H9 (cell line): ENCODE data around the gene OXLD1. TPM values are rescaled to one million over a fixed set of nuclear protein-coding genes. Genes with fewer than 3 reads are reported as not detected.

Experiments used
- DNase-seq: peaks from one replicate; pipeline ENCODE4 v3.0.0-alpha.2; 2017
- H2AFZ ChIP-seq: one replicate; pipeline ENCODE4 v1.6.1; 2013; ENCODE audit warnings: mild to moderate bottlenecking, low read length, control low read depth, moderate library complexity
- H2AK5ac ChIP-seq: 2 replicates; pipeline ENCODE4 v1.6.1; 2013; ENCODE audit warnings: low read length, control low read depth, mixed read lengths; ENCODE audit not compliant: insufficient read length
- H2BK120ac ChIP-seq: one replicate; pipeline ENCODE4 v1.6.1; 2013; ENCODE audit warnings: low read depth, mild to moderate bottlenecking, low read length, control low read depth, inconsistent platforms; ENCODE audit not compliant: poor library complexity, severe bottlenecking
- H2BK12ac ChIP-seq: 2 replicates; pipeline ENCODE4 v1.6.1; 2013; ENCODE audit warnings: low read length, control low read depth, mixed read lengths, low read depth; ENCODE audit not compliant: insufficient read length
- H2BK15ac ChIP-seq: 2 replicates; pipeline ENCODE4 v1.6.1; 2013; ENCODE audit warnings: low read depth, low read length, control low read depth
- H2BK20ac ChIP-seq: one replicate; pipeline ENCODE4 v1.6.1; 2013; ENCODE audit warnings: low read depth, mild to moderate bottlenecking, low read length, control low read depth, inconsistent platforms; ENCODE audit not compliant: poor library complexity, severe bottlenecking
- H2BK5ac ChIP-seq: 2 replicates; pipeline ENCODE4 v1.6.1; 2013; ENCODE audit warnings: low read length, control low read depth, mixed read lengths; ENCODE audit not compliant: insufficient read length
- H3K14ac ChIP-seq: 2 replicates; pipeline ENCODE4 v1.6.1; 2013; ENCODE audit warnings: low read length, control low read depth; ENCODE audit not compliant: insufficient read depth
- H3K18ac ChIP-seq: 2 replicates; pipeline ENCODE4 v1.6.1; 2013; ENCODE audit warnings: low read depth, mild to moderate bottlenecking, mixed read lengths, low read length, control low read depth; ENCODE audit not compliant: insufficient read length
- H3K23ac ChIP-seq: 2 replicates; pipeline ENCODE4 v1.6.1; 2013; ENCODE audit warnings: low read length, control low read depth, mixed read lengths, low read depth; ENCODE audit not compliant: insufficient read length
- H3K23me2 ChIP-seq: 2 replicates; pipeline ENCODE4 v1.6.1; 2013; ENCODE audit warnings: low read depth, mild to moderate bottlenecking, mixed read lengths, low read length, control low read depth; ENCODE audit not compliant: insufficient read length, poor library complexity, severe bottlenecking
- H3K27ac ChIP-seq: 2 replicates; pipeline ENCODE4 v1.5.1; 2013; ENCODE audit warnings: low read length, control low read depth, mixed read lengths, low read depth; ENCODE audit not compliant: insufficient read length
- H3K27me3 ChIP-seq: 2 replicates; pipeline ENCODE4 v1.6.1; 2013; ENCODE audit warnings: low read length, control low read depth, inconsistent platforms; ENCODE audit not compliant: insufficient read depth
- H3K4ac ChIP-seq: 2 replicates; pipeline ENCODE4 v1.6.1; 2013; ENCODE audit warnings: low read depth, mild to moderate bottlenecking, control low read depth, inconsistent platforms, low read length, moderate library complexity
- H3K4me1 ChIP-seq: 2 replicates; pipeline ENCODE4 v1.6.1; 2013; ENCODE audit warnings: low read length, control low read depth, inconsistent platforms; ENCODE audit not compliant: insufficient read depth
- H3K4me2 ChIP-seq: 2 replicates; pipeline ENCODE4 v1.6.1; 2013; ENCODE audit warnings: low read length, control low read depth, mixed read lengths; ENCODE audit not compliant: insufficient read length, insufficient read depth
- H3K56ac ChIP-seq: 2 replicates; pipeline ENCODE4 v1.6.1; 2013; ENCODE audit warnings: low read depth, mild to moderate bottlenecking, mixed read lengths, low read length, control low read depth; ENCODE audit not compliant: insufficient read length
- H3K79me1 ChIP-seq: 2 replicates; pipeline ENCODE4 v1.6.1; 2013; ENCODE audit warnings: low read depth, mild to moderate bottlenecking, moderate library complexity, low read length, control low read depth, inconsistent platforms; ENCODE audit not compliant: insufficient read depth, poor library complexity, severe bottlenecking
- H3K79me2 ChIP-seq: 2 replicates; pipeline ENCODE4 v1.6.1; 2013; ENCODE audit warnings: low read length, control low read depth, inconsistent platforms; ENCODE audit not compliant: insufficient read depth
- H3K9ac ChIP-seq: 2 replicates; pipeline ENCODE4 v1.6.1; 2013; ENCODE audit warnings: low read length, control low read depth, mixed read lengths; ENCODE audit not compliant: insufficient read length; ENCODE audit errors: extremely low read depth
- H3K9me3 ChIP-seq: one replicate; pipeline ENCODE4 v1.6.1; 2013; ENCODE audit warnings: low read depth, low read length, inconsistent platforms; ENCODE audit not compliant: control insufficient read depth
- H3T11ph ChIP-seq: one replicate; pipeline ENCODE4 v1.6.1; 2013; ENCODE audit warnings: mild to moderate bottlenecking, low read length, control low read depth, inconsistent platforms
- H4K20me1 ChIP-seq: one replicate; pipeline ENCODE4 v1.6.1; 2013; ENCODE audit not compliant: control insufficient read depth, insufficient read length, insufficient read depth
- H4K5ac ChIP-seq: 2 replicates; pipeline ENCODE4 v1.6.1; 2013; ENCODE audit warnings: low read depth, mild to moderate bottlenecking, mixed read lengths, low read length, control low read depth; ENCODE audit not compliant: insufficient read length
- H4K8ac ChIP-seq: replicated peaks from 2 replicates; pipeline ENCODE4 v1.6.1; 2013; ENCODE audit warnings: low read length, control low read depth, mixed read lengths, low read depth; ENCODE audit not compliant: insufficient read length
- H4K91ac ChIP-seq: 2 replicates; pipeline ENCODE4 v1.6.1; 2013; ENCODE audit warnings: low read depth, mild to moderate bottlenecking, moderate library complexity, mixed read lengths, low read length, control low read depth; ENCODE audit not compliant: insufficient read length
- H3K27ac Mint-ChIP-seq, 3 experiments: 2 replicates in 2 of 3; 3 replicates in 1 of 3; pipeline ENCODE4 v1.8.0; 2020 to 2021; ENCODE audit warnings: mixed read lengths in 3 of 3, mild to moderate bottlenecking in 1 of 3, moderate library complexity in 1 of 3
- H3K27me3 Mint-ChIP-seq: 2 replicates; pipeline ENCODE4 v1.8.0; 2021; ENCODE audit warnings: low read depth, mild to moderate bottlenecking, moderate library complexity, mixed read lengths
- H3K36me3 Mint-ChIP-seq, 3 experiments: 2 replicates in 2 of 3; 3 replicates in 1 of 3; pipeline ENCODE4 v1.8.0; 2020 to 2021; ENCODE audit warnings: low read depth in 3 of 3, mixed read lengths in 3 of 3; ENCODE audit not compliant: insufficient read depth in 1 of 3
- H3K4me1 Mint-ChIP-seq, 2 experiments: 2 replicates each; pipeline ENCODE4 v1.8.0; 2020; ENCODE audit warnings: mixed read lengths in 2 of 2
- H3K4me3 Mint-ChIP-seq, 2 experiments: 2 replicates in 1 of 2; 3 replicates in 1 of 2; pipeline ENCODE4 v1.8.0; 2020 to 2021; ENCODE audit warnings: mild to moderate bottlenecking in 2 of 2, mixed read lengths in 2 of 2, moderate library complexity in 1 of 2
- H3K9me3 Mint-ChIP-seq, 2 experiments: 2 replicates in 1 of 2; 3 replicates in 1 of 2; pipeline ENCODE4 v1.8.0; 2020; ENCODE audit warnings: mild to moderate bottlenecking in 2 of 2, mixed read lengths in 2 of 2, moderate library complexity in 1 of 2
- CTCF ChIP-seq: fragments of 200-600 bp; sonication (generic); conservative IDR thresholded peaks from 3 replicates; pipeline ENCODE4 v1.8.0; 2021; ENCODE audit warnings: antibody characterized with exemption, mild to moderate bottlenecking
- WGBS: extraction: QIAGEN DNeasy Blood & Tissue Kit; methylation state at CpG from one replicate; pipeline ENCODE4 v1.1.7; 2013; ENCODE audit warnings: missing lambda C conversion rate, low lambda C conversion rate, mixed read lengths; ENCODE audit not compliant: insufficient read length; ENCODE audit errors: extremely low coverage; 5-methylcytosine and 5-hydroxymethylcytosine counted together
- total RNA-seq: library from RNA; stranded (reverse); gene quantifications from 2 replicates; pipeline ENCODE4 v1.2.1, GENCODE V29; 2021

The OXLD1 gene
- total RNA-seq, 1 experiment from 2014 or later = 25.0 TPM

DNA sequence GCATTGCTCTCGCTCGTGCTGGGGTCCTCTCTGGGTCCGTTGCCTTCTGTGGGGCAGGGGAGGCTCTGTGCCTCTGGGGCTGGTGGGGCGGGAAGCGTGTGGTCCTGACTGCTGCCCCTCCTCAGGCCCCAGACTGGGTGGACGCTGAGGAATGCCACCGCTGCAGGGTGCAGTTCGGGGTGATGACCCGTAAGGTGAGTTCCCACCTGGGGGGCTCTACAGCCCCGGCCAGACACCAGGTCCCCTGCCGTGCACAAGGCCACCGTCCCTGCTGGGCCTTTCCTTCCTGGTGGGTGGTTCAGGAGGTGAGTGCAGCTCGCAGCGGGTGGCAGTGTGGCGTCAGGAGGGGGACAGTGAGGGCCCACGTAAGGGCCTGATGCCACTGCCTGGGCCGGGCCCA is 24.1 kb upstream of the OXLD1 start:
- H3K27ac Mint-ChIP-seq = no peak overlapping the region
- no peaks in the 10 kb centered on the region for H4K20me1 ChIP-seq
- H2BK15ac ChIP-seq = no peak overlapping the region
- H3K36me3 Mint-ChIP-seq = peaks cover 37 to 74% (median 65%) of the 10 kb centered on the region in 3 experiments
- H3K79me2 ChIP-seq = peaks cover 2% of the 10 kb centered on the region; the same call in 1 of the 2 replicates
- no CpG with 5 or more reads among the region's 17 CpGs for WGBS
- H3K27ac ChIP-seq = no peak overlapping the region
- no peak overlapping the region for H3K9ac ChIP-seq
- H3T11ph ChIP-seq = no peak overlapping the region
- no peak overlapping the region for H2AK5ac ChIP-seq
- no peaks in the 10 kb centered on the region for H3K79me1 ChIP-seq
- no peak overlapping the region for H3K56ac ChIP-seq
- no peak overlapping the region for H2BK5ac ChIP-seq
- H2BK120ac ChIP-seq = no peak overlapping the region
- H4K8ac ChIP-seq = no peak overlapping the region
- no peak overlapping the region for H2BK12ac ChIP-seq
- H3K9me3 ChIP-seq = no peaks in the 10 kb centered on the region
- H3K27me3 Mint-ChIP-seq = no peaks in the 10 kb centered on the region
- no peak overlapping the region for H4K91ac ChIP-seq
- H3K4me2 ChIP-seq = no peak overlapping the region
- H3K4me1 ChIP-seq = no peaks in the 10 kb centered on the region
- no peaks in the 10 kb centered on the region for H3K9me3 Mint-ChIP-seq
- TF ChIP-seq CTCF = no peak
- no peaks in the 10 kb centered on the region for H3K27me3 ChIP-seq
- DNase-seq = no peak
- H3K23ac ChIP-seq = no peak overlapping the region
- no peak overlapping the region for H2AFZ ChIP-seq
- no peak overlapping the region for H3K14ac ChIP-seq
- no peak overlapping the region for H2BK20ac ChIP-seq
- H4K5ac ChIP-seq = no peak overlapping the region
- H3K4ac ChIP-seq = no peak overlapping the region
- no peak overlapping the region for H3K4me3 Mint-ChIP-seq
- H3K4me1 Mint-ChIP-seq = no peaks in the 10 kb centered on the region
- no peak overlapping the region for H3K18ac ChIP-seq
- no peaks in the 10 kb centered on the region for H3K23me2 ChIP-seq
